H9 (cell line): Measurements from ENCODE around the gene STK24. TPM values are rescaled to one million over a fixed set of nuclear protein-coding genes. Genes with fewer than 3 reads are reported as not detected.

ENCODE experiments used
- DNase-seq: peaks from one replicate; pipeline ENCODE4 v3.0.0-alpha.2; 2017
- H2AFZ ChIP-seq: one replicate; pipeline ENCODE4 v1.6.1; 2013; ENCODE audit warnings: mild to moderate bottlenecking, low read length, control low read depth, moderate library complexity
- H2AK5ac ChIP-seq: 2 replicates; pipeline ENCODE4 v1.6.1; 2013; ENCODE audit warnings: low read length, control low read depth, mixed read lengths; ENCODE audit not compliant: insufficient read length
- H2BK120ac ChIP-seq: one replicate; pipeline ENCODE4 v1.6.1; 2013; ENCODE audit warnings: low read depth, mild to moderate bottlenecking, low read length, control low read depth, inconsistent platforms; ENCODE audit not compliant: poor library complexity, severe bottlenecking
- H2BK12ac ChIP-seq: 2 replicates; pipeline ENCODE4 v1.6.1; 2013; ENCODE audit warnings: low read length, control low read depth, mixed read lengths, low read depth; ENCODE audit not compliant: insufficient read length
- H2BK15ac ChIP-seq: 2 replicates; pipeline ENCODE4 v1.6.1; 2013; ENCODE audit warnings: low read depth, low read length, control low read depth
- H2BK20ac ChIP-seq: one replicate; pipeline ENCODE4 v1.6.1; 2013; ENCODE audit warnings: low read depth, mild to moderate bottlenecking, low read length, control low read depth, inconsistent platforms; ENCODE audit not compliant: poor library complexity, severe bottlenecking
- H2BK5ac ChIP-seq: 2 replicates; pipeline ENCODE4 v1.6.1; 2013; ENCODE audit warnings: low read length, control low read depth, mixed read lengths; ENCODE audit not compliant: insufficient read length
- H3K14ac ChIP-seq: 2 replicates; pipeline ENCODE4 v1.6.1; 2013; ENCODE audit warnings: low read length, control low read depth; ENCODE audit not compliant: insufficient read depth
- H3K18ac ChIP-seq: 2 replicates; pipeline ENCODE4 v1.6.1; 2013; ENCODE audit warnings: low read depth, mild to moderate bottlenecking, mixed read lengths, low read length, control low read depth; ENCODE audit not compliant: insufficient read length
- H3K23ac ChIP-seq: 2 replicates; pipeline ENCODE4 v1.6.1; 2013; ENCODE audit warnings: low read length, control low read depth, mixed read lengths, low read depth; ENCODE audit not compliant: insufficient read length
- H3K23me2 ChIP-seq: 2 replicates; pipeline ENCODE4 v1.6.1; 2013; ENCODE audit warnings: low read depth, mild to moderate bottlenecking, mixed read lengths, low read length, control low read depth; ENCODE audit not compliant: insufficient read length, poor library complexity, severe bottlenecking
- H3K27ac ChIP-seq: 2 replicates; pipeline ENCODE4 v1.5.1; 2013; ENCODE audit warnings: low read length, control low read depth, mixed read lengths, low read depth; ENCODE audit not compliant: insufficient read length
- H3K27me3 ChIP-seq: 2 replicates; pipeline ENCODE4 v1.6.1; 2013; ENCODE audit warnings: low read length, control low read depth, inconsistent platforms; ENCODE audit not compliant: insufficient read depth
- H3K4ac ChIP-seq: 2 replicates; pipeline ENCODE4 v1.6.1; 2013; ENCODE audit warnings: low read depth, mild to moderate bottlenecking, control low read depth, inconsistent platforms, low read length, moderate library complexity
- H3K4me1 ChIP-seq: 2 replicates; pipeline ENCODE4 v1.6.1; 2013; ENCODE audit warnings: low read length, control low read depth, inconsistent platforms; ENCODE audit not compliant: insufficient read depth
- H3K4me2 ChIP-seq: 2 replicates; pipeline ENCODE4 v1.6.1; 2013; ENCODE audit warnings: low read length, control low read depth, mixed read lengths; ENCODE audit not compliant: insufficient read length, insufficient read depth
- H3K56ac ChIP-seq: 2 replicates; pipeline ENCODE4 v1.6.1; 2013; ENCODE audit warnings: low read depth, mild to moderate bottlenecking, mixed read lengths, low read length, control low read depth; ENCODE audit not compliant: insufficient read length
- H3K79me1 ChIP-seq: 2 replicates; pipeline ENCODE4 v1.6.1; 2013; ENCODE audit warnings: low read depth, mild to moderate bottlenecking, moderate library complexity, low read length, control low read depth, inconsistent platforms; ENCODE audit not compliant: insufficient read depth, poor library complexity, severe bottlenecking
- H3K79me2 ChIP-seq: 2 replicates; pipeline ENCODE4 v1.6.1; 2013; ENCODE audit warnings: low read length, control low read depth, inconsistent platforms; ENCODE audit not compliant: insufficient read depth
- H3K9ac ChIP-seq: 2 replicates; pipeline ENCODE4 v1.6.1; 2013; ENCODE audit warnings: low read length, control low read depth, mixed read lengths; ENCODE audit not compliant: insufficient read length; ENCODE audit errors: extremely low read depth
- H3K9me3 ChIP-seq: one replicate; pipeline ENCODE4 v1.6.1; 2013; ENCODE audit warnings: low read depth, low read length, inconsistent platforms; ENCODE audit not compliant: control insufficient read depth
- H3T11ph ChIP-seq: one replicate; pipeline ENCODE4 v1.6.1; 2013; ENCODE audit warnings: mild to moderate bottlenecking, low read length, control low read depth, inconsistent platforms
- H4K20me1 ChIP-seq: one replicate; pipeline ENCODE4 v1.6.1; 2013; ENCODE audit not compliant: control insufficient read depth, insufficient read length, insufficient read depth
- H4K5ac ChIP-seq: 2 replicates; pipeline ENCODE4 v1.6.1; 2013; ENCODE audit warnings: low read depth, mild to moderate bottlenecking, mixed read lengths, low read length, control low read depth; ENCODE audit not compliant: insufficient read length
- H4K8ac ChIP-seq: replicated peaks from 2 replicates; pipeline ENCODE4 v1.6.1; 2013; ENCODE audit warnings: low read length, control low read depth, mixed read lengths, low read depth; ENCODE audit not compliant: insufficient read length
- H4K91ac ChIP-seq: 2 replicates; pipeline ENCODE4 v1.6.1; 2013; ENCODE audit warnings: low read depth, mild to moderate bottlenecking, moderate library complexity, mixed read lengths, low read length, control low read depth; ENCODE audit not compliant: insufficient read length
- H3K27ac Mint-ChIP-seq, 3 experiments: 2 replicates in 2 of 3; 3 replicates in 1 of 3; pipeline ENCODE4 v1.8.0; 2020 to 2021; ENCODE audit warnings: mixed read lengths in 3 of 3, mild to moderate bottlenecking in 1 of 3, moderate library complexity in 1 of 3
- H3K27me3 Mint-ChIP-seq: 2 replicates; pipeline ENCODE4 v1.8.0; 2021; ENCODE audit warnings: low read depth, mild to moderate bottlenecking, moderate library complexity, mixed read lengths
- H3K36me3 Mint-ChIP-seq, 3 experiments: 2 replicates in 2 of 3; 3 replicates in 1 of 3; pipeline ENCODE4 v1.8.0; 2020 to 2021; ENCODE audit warnings: low read depth in 3 of 3, mixed read lengths in 3 of 3; ENCODE audit not compliant: insufficient read depth in 1 of 3
- H3K4me1 Mint-ChIP-seq, 2 experiments: 2 replicates each; pipeline ENCODE4 v1.8.0; 2020; ENCODE audit warnings: mixed read lengths in 2 of 2
- H3K4me3 Mint-ChIP-seq, 2 experiments: 2 replicates in 1 of 2; 3 replicates in 1 of 2; pipeline ENCODE4 v1.8.0; 2020 to 2021; ENCODE audit warnings: mild to moderate bottlenecking in 2 of 2, mixed read lengths in 2 of 2, moderate library complexity in 1 of 2
- H3K9me3 Mint-ChIP-seq, 2 experiments: 2 replicates in 1 of 2; 3 replicates in 1 of 2; pipeline ENCODE4 v1.8.0; 2020; ENCODE audit warnings: mild to moderate bottlenecking in 2 of 2, mixed read lengths in 2 of 2, moderate library complexity in 1 of 2
- WGBS: extraction: QIAGEN DNeasy Blood & Tissue Kit; methylation state at CpG from one replicate; pipeline ENCODE4 v1.1.7; 2013; ENCODE audit warnings: missing lambda C conversion rate, low lambda C conversion rate, mixed read lengths; ENCODE audit not compliant: insufficient read length; ENCODE audit errors: extremely low coverage; 5-methylcytosine and 5-hydroxymethylcytosine counted together
- total RNA-seq: library from RNA; stranded (reverse); gene quantifications from 2 replicates; pipeline ENCODE4 v1.2.1, GENCODE V29; 2021
- TF ChIP-seq, protein P1 (sequence below): fragments of 200-600 bp; sonication (generic); conservative IDR thresholded peaks from 3 replicates; pipeline ENCODE4 v1.8.0; 2021; ENCODE audit warnings: antibody characterized with exemption, mild to moderate bottlenecking

STK24 gene
- total RNA-seq, 1 experiment from 2014 or later: 134 TPM

DNA sequence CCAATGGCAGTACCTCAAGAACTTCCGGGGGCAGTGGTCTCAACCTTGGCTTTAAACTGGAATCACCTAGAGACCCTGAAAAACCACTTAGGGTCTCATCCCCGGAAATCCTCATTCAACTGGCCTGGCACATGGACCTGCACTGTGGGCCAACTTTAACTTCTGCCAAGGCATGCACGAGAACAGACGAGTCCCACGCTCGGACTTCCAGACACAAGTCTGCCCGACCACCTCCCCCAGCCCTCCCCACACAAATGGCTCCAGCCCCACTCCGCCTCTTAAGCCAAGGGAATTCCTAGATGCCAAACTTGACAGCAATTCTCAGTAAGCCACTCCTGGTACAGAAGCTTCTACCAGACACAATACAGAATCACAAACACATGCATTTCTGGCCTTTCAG is 114.0 kb downstream of the STK24 start:
- H2BK5ac ChIP-seq: no peak overlapping the region
- H2BK120ac ChIP-seq: no peak overlapping the region
- H3K9ac ChIP-seq: no peak overlapping the region
- H2BK15ac ChIP-seq: no peak overlapping the region
- H3K27ac ChIP-seq: no peak overlapping the region
- no peak overlapping the region for H4K8ac ChIP-seq
- H3K79me1 ChIP-seq: peaks cover 2% of the 10 kb centered on the region
- no peak overlapping the region for H3K23ac ChIP-seq
- H3K9me3 ChIP-seq: no peaks in the 10 kb centered on the region
- no peak overlapping the region for H3K4ac ChIP-seq
- H2BK20ac ChIP-seq: no peak overlapping the region
- Mint-ChIP-seq H3K4me1 (peaks cover 16 to 27% of the 10 kb centered on the region in 2 experiments), H3K4me3 (no peak overlapping the region), H3K36me3 (peaks cover 46 to 68% (median 67%) of the 10 kb centered on the region in 3 experiments), H3K27me3 (no peaks in the 10 kb centered on the region), H3K27ac (peak overlapping the region; percentile 34 to 72 (median 69); a peak in 6 of 7 replicates), H3K9me3 (no peaks in the 10 kb centered on the region)
- H3K4me1 ChIP-seq: 0 out of 2 replicates have a peak, but pooled peaks cover 3% of the 10 kb centered on the region
- H2AFZ ChIP-seq: no peak overlapping the region
- no peak overlapping the region for H3K4me2 ChIP-seq
- TF ChIP-seq, protein P1, sequence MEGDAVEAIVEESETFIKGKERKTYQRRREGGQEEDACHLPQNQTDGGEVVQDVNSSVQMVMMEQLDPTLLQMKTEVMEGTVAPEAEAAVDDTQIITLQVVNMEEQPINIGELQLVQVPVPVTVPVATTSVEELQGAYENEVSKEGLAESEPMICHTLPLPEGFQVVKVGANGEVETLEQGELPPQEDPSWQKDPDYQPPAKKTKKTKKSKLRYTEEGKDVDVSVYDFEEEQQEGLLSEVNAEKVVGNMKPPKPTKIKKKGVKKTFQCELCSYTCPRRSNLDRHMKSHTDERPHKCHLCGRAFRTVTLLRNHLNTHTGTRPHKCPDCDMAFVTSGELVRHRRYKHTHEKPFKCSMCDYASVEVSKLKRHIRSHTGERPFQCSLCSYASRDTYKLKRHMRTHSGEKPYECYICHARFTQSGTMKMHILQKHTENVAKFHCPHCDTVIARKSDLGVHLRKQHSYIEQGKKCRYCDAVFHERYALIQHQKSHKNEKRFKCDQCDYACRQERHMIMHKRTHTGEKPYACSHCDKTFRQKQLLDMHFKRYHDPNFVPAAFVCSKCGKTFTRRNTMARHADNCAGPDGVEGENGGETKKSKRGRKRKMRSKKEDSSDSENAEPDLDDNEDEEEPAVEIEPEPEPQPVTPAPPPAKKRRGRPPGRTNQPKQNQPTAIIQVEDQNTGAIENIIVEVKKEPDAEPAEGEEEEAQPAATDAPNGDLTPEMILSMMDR: no peak
- H3K27me3 ChIP-seq: no peaks in the 10 kb centered on the region
- no peak overlapping the region for H4K5ac ChIP-seq
- no peak overlapping the region for H3K56ac ChIP-seq
- no peak overlapping the region for H3K18ac ChIP-seq
- H4K20me1 ChIP-seq: no peaks in the 10 kb centered on the region
- no peak overlapping the region for H2BK12ac ChIP-seq
- 0 out of 2 replicates have a peak overlapping the region, but pooled peaks have one; percentile 6 for H3K14ac ChIP-seq
- no peaks in the 10 kb centered on the region for H3K23me2 ChIP-seq
- no peak for DNase-seq
- H3T11ph ChIP-seq: no peak overlapping the region
- no peak overlapping the region for H4K91ac ChIP-seq
- no peaks in the 10 kb centered on the region; the same call in 1 of the 2 replicates for H3K79me2 ChIP-seq
- no peak overlapping the region for H2AK5ac ChIP-seq
- no CpG with 5 or more reads among the region's 8 CpGs for WGBS
